HepG2 (cell line): Measurements from ENCODE around the gene ACACB. TPM values are rescaled to one million over a fixed set of nuclear protein-coding genes. Genes with fewer than 3 reads are reported as not detected.

Experiments
- ADNP ChIP-seq: sonication (generic); formaldehyde crosslinking; IDR thresholded peaks from 2 replicates; pipeline ENCODE4 v1.4.0; 2020; ENCODE audit warnings: missing genetic modification reagents
- ASH2L ChIP-seq: fragments of 300-600, 200-600 bp; sonication (generic); IDR thresholded peaks from 2 replicates; pipeline ENCODE4 v1.7.0; 2017; ENCODE audit warnings: low read depth, mild to moderate bottlenecking, moderate library complexity, mixed read lengths, low read length; ENCODE audit not compliant: insufficient read length
- CREB1 ChIP-seq, 2 experiments: fragments of 450-650 bp in 1 of 2; IDR thresholded peaks; 2 replicates each; pipeline ENCODE4 v1.6.1; 2016 to 2017; ENCODE audit warnings: control low read depth in 1 of 2, mild to moderate bottlenecking in 1 of 2, missing compliant biosample characterization in 1 of 2, missing genetic modification characterization in 1 of 2
- ERF ChIP-seq: IDR thresholded peaks from 2 replicates; pipeline ENCODE4 v1.6.1; 2018; ENCODE audit warnings: missing biosample characterization, missing genetic modification reagents
- FOXA3 ChIP-seq: IDR thresholded peaks from 2 replicates; pipeline ENCODE4 v1.6.1; 2016; ENCODE audit warnings: missing genetic modification reagents, missing compliant biosample characterization
- HOXA7 ChIP-seq: sonication (generic); formaldehyde crosslinking; IDR thresholded peaks from 2 replicates; pipeline ENCODE4 v1.8.1; 2022; ENCODE audit warnings: mild to moderate bottlenecking, missing genetic modification reagents, moderate library complexity
- LCORL ChIP-seq, 2 experiments: fragments of 450-650 bp in 1 of 2; sonication (generic) in 1 of 2; formaldehyde crosslinking in 1 of 2; IDR thresholded peaks; 2 replicates each; pipeline versions ENCODE4 v1.5.0 to v1.6.1; 2017 to 2020; ENCODE audit warnings: antibody characterized with exemption in 1 of 2, missing genetic modification reagents in 1 of 2
- MIER3 ChIP-seq: IDR thresholded peaks from 2 replicates; pipeline ENCODE4 v1.6.1; 2016; ENCODE audit warnings: missing compliant biosample characterization, borderline replicate concordance
- MXD4 ChIP-seq: IDR thresholded peaks from 2 replicates; pipeline ENCODE4 v1.6.1; 2016; ENCODE audit warnings: mild to moderate bottlenecking, missing biosample characterization, missing genetic modification reagents
- RFX3 ChIP-seq: IDR thresholded peaks from 2 replicates; pipeline ENCODE4 v1.6.1; 2016; ENCODE audit warnings: missing biosample characterization, missing genetic modification reagents
- SETDB1 ChIP-seq: sonication (generic); formaldehyde crosslinking; IDR thresholded peaks from 2 replicates; pipeline ENCODE4 v1.5.1; 2020; ENCODE audit warnings: missing genetic modification reagents, mild to moderate bottlenecking, borderline replicate concordance
- TARDBP ChIP-seq: sonication (generic); formaldehyde crosslinking; IDR thresholded peaks from 2 replicates; pipeline ENCODE4 v1.8.0; 2022; ENCODE audit warnings: mild to moderate bottlenecking, missing genetic modification reagents
- ZMYM4 ChIP-seq: sonication (generic); formaldehyde crosslinking; IDR thresholded peaks from 2 replicates; pipeline ENCODE4 v1.8.1; 2023; ENCODE audit warnings: mild to moderate bottlenecking, missing genetic modification reagents
- ZNF263 ChIP-seq: sonication (generic); formaldehyde crosslinking; IDR thresholded peaks from 2 replicates; pipeline ENCODE4 v1.4.0; 2020; ENCODE audit warnings: missing genetic modification reagents
- ZNF510 ChIP-seq: sonication (generic); formaldehyde crosslinking; IDR thresholded peaks from 2 replicates; pipeline ENCODE4 v1.4.0; 2020; ENCODE audit warnings: low read depth, mild to moderate bottlenecking, missing genetic modification reagents
- ZNF720 ChIP-seq: sonication (generic); formaldehyde crosslinking; IDR thresholded peaks from 2 replicates; pipeline ENCODE4 v1.4.0; 2020; ENCODE audit warnings: missing genetic modification reagents
- ZNF747 ChIP-seq: sonication (generic); formaldehyde crosslinking; IDR thresholded peaks from 2 replicates; pipeline ENCODE4 v1.8.1; 2023; ENCODE audit warnings: missing genetic modification reagents, mild to moderate bottlenecking, borderline replicate concordance
- ZSCAN22 ChIP-seq: sonication (generic); formaldehyde crosslinking; IDR thresholded peaks from 2 replicates; pipeline ENCODE4 v1.4.0; 2020; ENCODE audit warnings: mild to moderate bottlenecking, missing genetic modification reagents
- polyA plus RNA-seq, 8 experiments: library from polyadenylated mRNA; depleted of rRNA in 3 of 8; stranded (reverse) in 7 of 8; unstranded in 1 of 8; fragments of >200 nt; fragmentation: Illumina TruSeq in 4 of 8; extraction: Trizol in 4 of 8; gene quantifications; 2 replicates each; pipeline versions ENCODE4 v1.2.1 to v1.2.3, GENCODE V29; 2011 to 2016; ENCODE audit warnings: low read depth in 4 of 8, missing spikeins in 1 of 8, mixed read lengths in 1 of 8; ENCODE audit not compliant: insufficient read depth in 1 of 8
- total RNA-seq, 5 experiments: library from RNA; depleted of rRNA; stranded (reverse); fragments of >200 nt; fragmentation: Illumina TruSeq; extraction: Trizol; gene quantifications; 2 replicates each; pipeline ENCODE4 v1.2.3, GENCODE V29; 2016; ENCODE audit warnings: low read depth in 1 of 5
- TF ChIP-seq, protein P1 (sequence below): sonication (generic); formaldehyde crosslinking; IDR thresholded peaks from 2 replicates; pipeline ENCODE4 v1.4.0; 2020; ENCODE audit warnings: missing genetic modification reagents
- TF ChIP-seq, protein P2 (sequence below): sonication (generic); formaldehyde crosslinking; IDR thresholded peaks from 2 replicates; pipeline ENCODE4 v1.8.1; 2023; ENCODE audit warnings: mild to moderate bottlenecking, inconsistent platforms, moderate library complexity, missing genetic modification reagents, borderline replicate concordance
- TF ChIP-seq, protein P3 (sequence below): sonication (generic); formaldehyde crosslinking; IDR thresholded peaks from 2 replicates; pipeline ENCODE4 v1.5.0; 2020; ENCODE audit warnings: mild to moderate bottlenecking, missing genetic modification reagents, borderline replicate concordance

ACACB gene
- total and polyA plus RNA-seq, 2 of the 13 experiments (the other 11 are each of a cell fraction or from before 2014, with no cell fraction given), result 6.2 to 8.6 TPM

DNA sequence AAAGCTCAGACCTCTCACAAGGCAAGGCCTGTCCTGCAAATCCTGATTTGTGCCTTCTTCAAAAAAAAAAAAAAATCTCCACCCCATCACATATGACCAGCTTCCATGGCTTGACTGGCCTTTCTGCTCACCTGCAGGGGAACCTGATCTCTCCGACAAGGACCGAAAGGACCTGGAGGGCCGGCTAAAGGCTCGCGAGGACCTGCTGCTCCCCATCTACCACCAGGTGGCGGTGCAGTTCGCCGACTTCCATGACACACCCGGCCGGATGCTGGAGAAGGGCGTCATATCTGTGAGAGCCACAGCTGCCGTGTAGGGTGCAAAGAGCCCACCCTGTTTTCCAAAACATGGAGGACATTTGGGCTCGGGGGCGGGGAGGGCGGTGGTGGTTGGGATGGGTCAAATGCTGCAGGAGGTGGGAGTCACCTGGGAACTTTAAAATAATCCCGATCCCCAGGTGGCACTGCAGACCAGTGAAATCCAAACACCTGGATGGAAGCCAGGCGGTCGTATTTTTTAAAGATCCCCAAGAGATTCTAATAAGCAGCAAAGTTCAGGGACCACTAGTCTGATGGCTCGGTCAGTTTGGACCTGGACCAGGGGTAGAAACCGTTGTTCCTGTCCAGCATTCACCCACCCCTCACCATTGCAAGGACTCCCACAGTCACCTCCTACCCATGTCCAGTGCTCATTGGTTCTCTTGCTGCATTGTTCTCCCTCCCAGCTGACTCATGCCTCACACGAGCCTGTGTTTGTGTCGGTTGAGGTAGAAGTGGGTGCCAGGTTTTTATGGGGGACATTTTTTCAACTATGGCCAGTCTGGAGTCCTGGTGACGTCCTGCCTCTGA lies 147.9 kb downstream of the ACACB start (continued):
- TF ChIP-seq TARDBP (0 out of 2 replicates have a peak, but pooled peaks have one; percentile 19), FOXA3 (CRISPR knock-in tag) (no peak), HOXA7 (no peak), MXD4 (CRISPR knock-in tag) (no peak), ADNP (CRISPR knock-in tag) (no peak), ERF (CRISPR knock-in tag) (0 out of 2 replicates have a peak, but pooled peaks have one; percentile 35), ZMYM4 (peak; percentile 32; the same call in 1 of the 2 replicates), MIER3 (CRISPR knock-in tag) (no peak), CREB1 (IDR thresholded peaks at IDR 0.05) (0 out of 2 replicates have a peak, but pooled peaks have one; percentile 26), CREB1 (CRISPR knock-in tag; IDR thresholded peaks at IDR 0.05) (no peak), ZSCAN22 (CRISPR knock-in tag) (no peak), ZNF720 (CRISPR knock-in tag) (no peak), ZNF263 (no peak), RFX3 (CRISPR knock-in tag) (no peak), ZNF747 (CRISPR knock-in tag) (no peak), SETDB1 (CRISPR knock-in tag) (no peak), ASH2L (no peak), LCORL (IDR thresholded peaks at IDR 0.05) (no peak), LCORL (CRISPR knock-in tag; IDR thresholded peaks at IDR 0.05) (0 out of 2 replicates have a peak, but pooled peaks have one; percentile 33), ZNF510 (CRISPR knock-in tag) (no peak)
- TF ChIP-seq, protein P1, sequence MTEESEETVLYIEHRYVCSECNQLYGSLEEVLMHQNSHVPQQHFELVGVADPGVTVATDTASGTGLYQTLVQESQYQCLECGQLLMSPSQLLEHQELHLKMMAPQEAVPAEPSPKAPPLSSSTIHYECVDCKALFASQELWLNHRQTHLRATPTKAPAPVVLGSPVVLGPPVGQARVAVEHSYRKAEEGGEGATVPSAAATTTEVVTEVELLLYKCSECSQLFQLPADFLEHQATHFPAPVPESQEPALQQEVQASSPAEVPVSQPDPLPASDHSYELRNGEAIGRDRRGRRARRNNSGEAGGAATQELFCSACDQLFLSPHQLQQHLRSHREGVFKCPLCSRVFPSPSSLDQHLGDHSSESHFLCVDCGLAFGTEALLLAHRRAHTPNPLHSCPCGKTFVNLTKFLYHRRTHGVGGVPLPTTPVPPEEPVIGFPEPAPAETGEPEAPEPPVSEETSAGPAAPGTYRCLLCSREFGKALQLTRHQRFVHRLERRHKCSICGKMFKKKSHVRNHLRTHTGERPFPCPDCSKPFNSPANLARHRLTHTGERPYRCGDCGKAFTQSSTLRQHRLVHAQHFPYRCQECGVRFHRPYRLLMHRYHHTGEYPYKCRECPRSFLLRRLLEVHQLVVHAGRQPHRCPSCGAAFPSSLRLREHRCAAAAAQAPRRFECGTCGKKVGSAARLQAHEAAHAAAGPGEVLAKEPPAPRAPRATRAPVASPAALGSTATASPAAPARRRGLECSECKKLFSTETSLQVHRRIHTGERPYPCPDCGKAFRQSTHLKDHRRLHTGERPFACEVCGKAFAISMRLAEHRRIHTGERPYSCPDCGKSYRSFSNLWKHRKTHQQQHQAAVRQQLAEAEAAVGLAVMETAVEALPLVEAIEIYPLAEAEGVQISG, result 0 out of 2 replicates have a peak, but pooled peaks have one; percentile 18
- TF ChIP-seq, protein P2, sequence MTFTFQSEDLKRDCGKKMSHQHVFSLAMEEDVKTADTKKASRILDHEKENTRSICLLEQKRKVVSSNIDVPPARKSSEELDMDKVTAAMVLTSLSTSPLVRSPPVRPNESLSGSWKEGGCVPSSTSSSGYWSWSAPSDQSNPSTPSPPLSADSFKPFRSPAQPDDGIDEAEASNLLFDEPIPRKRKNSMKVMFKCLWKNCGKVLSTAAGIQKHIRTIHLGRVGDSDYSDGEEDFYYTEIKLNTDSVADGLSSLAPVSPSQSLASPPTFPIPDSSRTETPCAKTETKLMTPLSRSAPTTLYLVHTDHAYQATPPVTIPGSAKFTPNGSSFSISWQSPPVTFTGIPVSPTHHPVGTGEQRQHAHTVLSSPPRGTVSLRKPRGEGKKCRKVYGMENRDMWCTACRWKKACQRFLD (CRISPR knock-in tag), result no peak
- TF ChIP-seq, protein P3, sequence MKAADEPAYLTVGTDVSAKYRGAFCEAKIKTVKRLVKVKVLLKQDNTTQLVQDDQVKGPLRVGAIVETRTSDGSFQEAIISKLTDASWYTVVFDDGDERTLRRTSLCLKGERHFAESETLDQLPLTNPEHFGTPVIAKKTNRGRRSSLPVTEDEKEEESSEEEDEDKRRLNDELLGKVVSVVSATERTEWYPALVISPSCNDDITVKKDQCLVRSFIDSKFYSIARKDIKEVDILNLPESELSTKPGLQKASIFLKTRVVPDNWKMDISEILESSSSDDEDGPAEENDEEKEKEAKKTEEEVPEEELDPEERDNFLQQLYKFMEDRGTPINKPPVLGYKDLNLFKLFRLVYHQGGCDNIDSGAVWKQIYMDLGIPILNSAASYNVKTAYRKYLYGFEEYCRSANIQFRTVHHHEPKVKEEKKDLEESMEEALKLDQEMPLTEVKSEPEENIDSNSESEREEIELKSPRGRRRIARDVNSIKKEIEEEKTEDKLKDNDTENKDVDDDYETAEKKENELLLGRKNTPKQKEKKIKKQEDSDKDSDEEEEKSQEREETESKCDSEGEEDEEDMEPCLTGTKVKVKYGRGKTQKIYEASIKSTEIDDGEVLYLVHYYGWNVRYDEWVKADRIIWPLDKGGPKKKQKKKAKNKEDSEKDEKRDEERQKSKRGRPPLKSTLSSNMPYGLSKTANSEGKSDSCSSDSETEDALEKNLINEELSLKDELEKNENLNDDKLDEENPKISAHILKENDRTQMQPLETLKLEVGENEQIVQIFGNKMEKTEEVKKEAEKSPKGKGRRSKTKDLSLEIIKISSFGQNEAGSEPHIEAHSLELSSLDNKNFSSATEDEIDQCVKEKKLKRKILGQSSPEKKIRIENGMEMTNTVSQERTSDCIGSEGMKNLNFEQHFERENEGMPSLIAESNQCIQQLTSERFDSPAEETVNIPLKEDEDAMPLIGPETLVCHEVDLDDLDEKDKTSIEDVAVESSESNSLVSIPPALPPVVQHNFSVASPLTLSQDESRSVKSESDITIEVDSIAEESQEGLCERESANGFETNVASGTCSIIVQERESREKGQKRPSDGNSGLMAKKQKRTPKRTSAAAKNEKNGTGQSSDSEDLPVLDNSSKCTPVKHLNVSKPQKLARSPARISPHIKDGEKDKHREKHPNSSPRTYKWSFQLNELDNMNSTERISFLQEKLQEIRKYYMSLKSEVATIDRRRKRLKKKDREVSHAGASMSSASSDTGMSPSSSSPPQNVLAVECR (CRISPR knock-in tag), result peak; percentile 28; the same call in 1 of the 2 replicates
